ENCODE results near the gene ANKH. TPM values are rescaled to one million over a fixed set of nuclear protein-coding genes. Genes with fewer than 3 reads are reported as not detected.

ANKH gene
- total RNA-seq, 3 donors from 2014 or later, result 83.1 to 102 (median 101) TPM

- Mint-ChIP-seq H3K4me1 (ENCODE audit: low read depth) (peaks cover 83% of the 10 kb centered on the region), H3K9me3 (no peaks in the 10 kb centered on the region), H3K27me3 (ENCODE audit: low read depth) (no peaks in the 10 kb centered on the region), H3K4me3 (no peak overlapping the region), H3K36me3 (ENCODE audit: insufficient read depth) (peaks cover 42% of the 10 kb centered on the region)
- DNase-seq, result no peak
- ATAC-seq, result no peak
Observed at GRCh38 chr5:14702238-14702839, 169.2 kb downstream of the ANKH start.

GRCh38 chr5:14701556-14701955, 170.0 kb downstream of the ANKH start:
- Mint-ChIP-seq H3K4me1 (ENCODE audit: low read depth) (peaks cover 76% of the 10 kb centered on the region), H3K36me3 (ENCODE audit: insufficient read depth) (peaks cover 41% of the 10 kb centered on the region), H3K4me3 (no peak overlapping the region), H3K27me3 (ENCODE audit: low read depth) (no peaks in the 10 kb centered on the region), H3K9me3 (no peaks in the 10 kb centered on the region)
- no peak for DNase-seq
- no peak for ATAC-seq

- DNase-seq, result no peak
- Mint-ChIP-seq H3K4me1 (ENCODE audit: low read depth) (peaks cover 75% of the 10 kb centered on the region), H3K36me3 (ENCODE audit: insufficient read depth) (peaks cover 44% of the 10 kb centered on the region), H3K4me3 (no peak overlapping the region), H3K27me3 (ENCODE audit: low read depth) (no peaks in the 10 kb centered on the region), H3K9me3 (no peaks in the 10 kb centered on the region)
- no peak for ATAC-seq
Observed at GRCh38 chr5:14700478-14701436, 170.8 kb downstream of the ANKH start.

DNA sequence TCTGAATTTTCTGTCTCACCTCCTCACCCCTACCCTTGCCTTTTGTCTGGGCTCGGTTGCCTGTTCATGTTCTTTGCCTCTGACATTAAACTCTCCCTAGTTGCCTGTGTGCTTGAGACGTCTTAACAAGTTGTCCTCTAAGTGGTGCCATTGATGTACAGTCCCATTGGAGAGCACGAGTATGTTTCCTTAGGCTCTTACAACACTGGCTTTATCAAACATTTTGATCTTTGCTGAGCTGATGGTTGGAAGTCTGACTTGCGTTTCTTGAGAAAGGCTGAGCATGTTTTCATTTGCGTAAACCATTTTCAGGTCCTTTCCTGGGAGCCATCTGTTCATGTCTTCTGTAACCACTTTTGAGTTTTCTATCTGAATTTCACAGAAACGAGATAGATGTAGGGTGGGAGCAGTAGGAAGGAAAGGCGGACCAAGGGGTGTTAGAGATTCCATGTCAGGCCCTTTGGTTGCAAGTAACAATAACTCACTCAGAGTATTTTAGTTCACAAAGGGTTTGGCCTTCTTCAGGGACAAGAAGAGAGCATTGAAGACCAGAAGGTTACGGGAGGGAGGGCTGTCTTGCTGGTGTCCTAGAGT, 171.7 kb downstream of the ANKH start:
- no peaks in the 10 kb centered on the region for H3K9me3 Mint-ChIP-seq
- no peak for DNase-seq
- peaks cover 45% of the 10 kb centered on the region for H3K36me3 Mint-ChIP-seq (ENCODE audit: insufficient read depth)
- no peak for ATAC-seq
- peaks cover 67% of the 10 kb centered on the region for H3K4me1 Mint-ChIP-seq (ENCODE audit: low read depth)
- H3K4me3 Mint-ChIP-seq, result no peak overlapping the region
- H3K27me3 Mint-ChIP-seq (ENCODE audit: low read depth), result no peaks in the 10 kb centered on the region

- no peak for DNase-seq
- H3K27me3 Mint-ChIP-seq (ENCODE audit: low read depth), result no peaks in the 10 kb centered on the region
- peak in 1 of 2 donors; percentile 33 for ATAC-seq
- H3K4me1 Mint-ChIP-seq (ENCODE audit: low read depth), result peaks cover 60% of the 10 kb centered on the region
- no peaks in the 10 kb centered on the region for H3K9me3 Mint-ChIP-seq
- H3K4me3 Mint-ChIP-seq, result no peak overlapping the region
- peaks cover 46% of the 10 kb centered on the region for H3K36me3 Mint-ChIP-seq (ENCODE audit: insufficient read depth)
Observed at GRCh38 chr5:14699159-14699558, 172.4 kb downstream of the ANKH start.

DNA sequence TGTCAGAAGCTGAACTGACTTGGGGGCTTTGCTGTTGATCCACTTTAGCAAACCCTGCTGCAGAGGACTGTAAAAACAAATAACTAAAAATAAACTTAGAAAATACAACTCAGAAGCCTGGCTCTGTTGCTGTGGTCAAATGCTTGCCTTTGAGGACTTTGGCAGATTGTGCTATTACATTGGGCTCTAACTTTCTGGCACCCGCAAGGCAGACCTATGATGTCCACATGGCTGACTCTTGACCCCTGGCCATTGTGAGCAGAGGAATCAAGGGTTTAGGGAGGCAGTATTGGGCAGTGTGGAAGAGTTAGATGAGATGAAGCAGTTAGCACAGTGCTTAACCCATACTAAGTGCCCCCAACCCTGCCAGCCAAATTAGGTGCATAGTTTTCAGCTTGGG, 173.1 kb downstream of the ANKH start:
- ATAC-seq, result peak in 1 of 2 donors; percentile 12
- Mint-ChIP-seq H3K27me3 (ENCODE audit: low read depth) (no peaks in the 10 kb centered on the region), H3K9me3 (no peaks in the 10 kb centered on the region), H3K4me1 (ENCODE audit: low read depth) (peaks cover 54% of the 10 kb centered on the region), H3K36me3 (ENCODE audit: insufficient read depth) (peaks cover 49% of the 10 kb centered on the region), H3K4me3 (no peak overlapping the region)
- DNase-seq, result no peak

- Mint-ChIP-seq H3K27me3 (ENCODE audit: low read depth) (no peaks in the 10 kb centered on the region), H3K4me3 (no peak overlapping the region), H3K4me1 (ENCODE audit: low read depth) (peaks cover 38% of the 10 kb centered on the region), H3K9me3 (no peaks in the 10 kb centered on the region), H3K36me3 (ENCODE audit: insufficient read depth) (peaks cover 58% of the 10 kb centered on the region)
- ATAC-seq (no peak), DNase-seq (no peak)
Observed at GRCh38 chr5:14696851-14697250, 174.7 kb downstream of the ANKH start.

DNA sequence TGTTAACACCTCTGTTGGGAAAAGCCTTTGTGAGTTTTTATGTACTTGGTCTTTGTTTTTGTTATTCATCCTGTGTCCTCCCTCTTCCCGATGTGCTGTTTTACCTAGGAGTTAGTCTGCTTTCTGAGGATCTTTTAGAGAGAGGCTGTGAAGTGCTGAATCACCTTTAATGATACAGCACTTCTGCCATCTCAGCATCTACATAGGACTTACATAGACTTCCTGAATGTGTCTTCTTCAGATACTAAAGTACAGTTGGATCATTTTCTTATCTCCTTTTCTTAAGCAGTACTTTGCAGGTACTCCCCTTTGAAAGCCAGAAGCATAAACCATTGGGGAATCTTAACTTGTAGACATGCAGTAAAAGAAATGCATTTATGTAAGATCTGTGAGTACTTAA, 175.5 kb downstream of the ANKH start:
- DNase-seq (no peak), ATAC-seq (no peak)
- H3K4me3 Mint-ChIP-seq, result no peak overlapping the region
- H3K9me3 Mint-ChIP-seq, result no peaks in the 10 kb centered on the region
- peaks cover 30% of the 10 kb centered on the region for H3K4me1 Mint-ChIP-seq (ENCODE audit: low read depth)
- no peaks in the 10 kb centered on the region for H3K27me3 Mint-ChIP-seq (ENCODE audit: low read depth)
- peaks cover 56% of the 10 kb centered on the region for H3K36me3 Mint-ChIP-seq (ENCODE audit: insufficient read depth)

GRCh38 chr5:14695152-14695551, 176.4 kb downstream of the ANKH start:
- peaks cover 23% of the 10 kb centered on the region for H3K4me1 Mint-ChIP-seq (ENCODE audit: low read depth)
- H3K27me3 Mint-ChIP-seq (ENCODE audit: low read depth), result no peaks in the 10 kb centered on the region
- H3K9me3 Mint-ChIP-seq, result no peaks in the 10 kb centered on the region
- H3K36me3 Mint-ChIP-seq (ENCODE audit: insufficient read depth), result peaks cover 65% of the 10 kb centered on the region
- no peak for ATAC-seq
- no peak overlapping the region for H3K4me3 Mint-ChIP-seq
- no peak for DNase-seq

GRCh38 chr5:14693070-14693469, 178.5 kb downstream of the ANKH start:
- Mint-ChIP-seq H3K9me3 (peaks cover 4% of the 10 kb centered on the region), H3K4me1 (ENCODE audit: low read depth) (peaks cover 9% of the 10 kb centered on the region), H3K4me3 (no peak overlapping the region), H3K36me3 (ENCODE audit: insufficient read depth) (peaks cover 62% of the 10 kb centered on the region), H3K27me3 (ENCODE audit: low read depth) (no peaks in the 10 kb centered on the region)
- DNase-seq (no peak), ATAC-seq (no peak)

- DNase-seq, result no peak
- Mint-ChIP-seq H3K4me1 (ENCODE audit: low read depth) (peaks cover 9% of the 10 kb centered on the region), H3K36me3 (ENCODE audit: insufficient read depth) (peaks cover 54% of the 10 kb centered on the region), H3K4me3 (no peak overlapping the region), H3K9me3 (peaks cover 4% of the 10 kb centered on the region), H3K27me3 (ENCODE audit: low read depth) (no peaks in the 10 kb centered on the region)
- no peak for ATAC-seq
Observed at GRCh38 chr5:14687023-14687665, 184.4 kb downstream of the ANKH start.

GRCh38 chr5:14686517-14686916, 185.1 kb downstream of the ANKH start:
- peaks cover 4% of the 10 kb centered on the region for H3K9me3 Mint-ChIP-seq
- DNase-seq, result no peak
- H3K27me3 Mint-ChIP-seq (ENCODE audit: low read depth), result no peaks in the 10 kb centered on the region
- H3K4me1 Mint-ChIP-seq (ENCODE audit: low read depth), result peaks cover 9% of the 10 kb centered on the region
- ATAC-seq, result no peak
- no peak overlapping the region for H3K4me3 Mint-ChIP-seq
- peaks cover 60% of the 10 kb centered on the region for H3K36me3 Mint-ChIP-seq (ENCODE audit: insufficient read depth)

DNA sequence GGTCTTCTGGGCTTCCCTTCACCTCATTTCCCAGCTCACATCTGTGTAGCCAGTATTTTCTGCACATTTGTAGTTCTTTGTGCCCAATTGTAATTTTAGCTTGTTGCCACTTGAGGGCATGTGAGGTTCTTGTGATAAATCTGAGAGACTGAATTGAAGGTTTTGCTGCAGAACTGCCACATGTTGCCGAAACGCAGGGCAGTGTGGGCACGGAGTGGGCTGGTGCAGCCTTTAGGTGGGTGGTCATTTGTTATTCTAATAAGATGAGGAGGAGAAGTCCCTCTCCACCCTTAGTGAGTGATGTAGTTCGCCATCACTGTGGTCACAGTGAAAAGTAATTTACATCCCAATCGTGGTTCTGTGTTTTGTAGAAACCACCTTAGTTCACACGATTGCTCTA, 185.8 kb downstream of the ANKH start:
- peaks cover 59% of the 10 kb centered on the region for H3K36me3 Mint-ChIP-seq (ENCODE audit: insufficient read depth)
- no peaks in the 10 kb centered on the region for H3K27me3 Mint-ChIP-seq (ENCODE audit: low read depth)
- peaks cover 9% of the 10 kb centered on the region for H3K4me1 Mint-ChIP-seq (ENCODE audit: low read depth)
- ATAC-seq (peak; percentile 81 to 91), DNase-seq (no peak)
- H3K9me3 Mint-ChIP-seq, result peaks cover 4% of the 10 kb centered on the region
- peak overlapping the region; percentile 23 for H3K4me3 Mint-ChIP-seq

DNA sequence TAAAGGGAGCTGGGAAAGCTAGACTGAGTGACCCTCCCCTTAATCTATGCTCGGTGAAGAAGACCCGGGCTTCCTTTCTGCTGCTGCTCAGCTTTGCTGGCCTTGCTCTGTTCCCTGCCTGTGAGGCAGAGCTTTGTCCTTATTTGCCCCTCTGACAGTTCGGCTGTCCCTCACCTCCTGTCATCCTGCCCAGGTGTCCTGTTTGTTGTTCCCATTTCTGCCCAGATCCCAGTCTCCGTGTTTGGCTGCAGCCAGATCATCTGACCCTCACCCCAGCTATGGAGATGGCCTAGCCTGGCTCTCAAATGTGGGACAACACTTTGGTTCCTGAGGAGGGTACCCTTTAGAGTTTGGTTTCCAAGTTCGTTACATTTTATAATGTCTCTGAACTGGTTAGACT, 186.8 kb downstream of the ANKH start:
- no peaks in the 10 kb centered on the region for H3K27me3 Mint-ChIP-seq (ENCODE audit: low read depth)
- peaks cover 54% of the 10 kb centered on the region for H3K36me3 Mint-ChIP-seq (ENCODE audit: insufficient read depth)
- H3K4me1 Mint-ChIP-seq (ENCODE audit: low read depth), result peaks cover 9% of the 10 kb centered on the region
- no peak overlapping the region for H3K4me3 Mint-ChIP-seq
- DNase-seq, result no peak
- no peak for ATAC-seq
- peaks cover 3% of the 10 kb centered on the region for H3K9me3 Mint-ChIP-seq

Data from activated T-cell treated with anti-CD3 and anti-CD28 coated beads, Interleukin-2, amount 50 U/mL, for 4 hours (primary cell).